Body of pancreas (tissue), 4 donors: ENCODE data around the gene LRRC63.

Experiments
- CTCF ChIP-seq, 7 experiments: fragments of 450-650 bp in 4 of 7; fragments of 200-600 bp in 3 of 7; sonication (generic) in 3 of 7; IDR thresholded peaks; one replicate each; pipeline ENCODE4 v1.5.1; 2016 to 2019; ENCODE audit warnings: antibody characterized with exemption in 7 of 7
- POLR2A ChIP-seq, 3 donors: fragments of 450-650 bp; IDR thresholded peaks; one replicate each; pipeline ENCODE4 v1.6.1; 2016; ENCODE audit warnings: antibody characterized with exemption in 3 of 3, mild to moderate bottlenecking in 2 of 3

GRCh38 chr13:46211116-46211482 is 629 bp upstream of the LRRC63 start:
- no peak for TF ChIP-seq CTCF (IDR thresholded peaks at IDR 0.05)
- no peak for TF ChIP-seq POLR2A (IDR thresholded peaks at IDR 0.05)
